Hepatocyte (in vitro differentiated cells): ENCODE results near the gene GRID2IP.
"Not testable (repeated sequence)": the region's sequence is repeated elsewhere in the genome, so short reads cannot be mapped to it uniquely, and the experiment has no call there.

Source experiments
- CTCF ChIP-seq: fragments of 200-600 bp; sonication (generic); IDR thresholded peaks from 2 replicates; pipeline ENCODE4 v1.5.1; 2016; ENCODE audit warnings: antibody characterized with exemption, mild to moderate bottlenecking; ENCODE audit not compliant: poor library complexity
- EZH2phosphoT487 ChIP-seq: fragments of 200-600 bp; sonication (generic); IDR thresholded peaks from one replicate; pipeline ENCODE4 v1.6.1; 2018; ENCODE audit warnings: antibody characterized with exemption, mild to moderate bottlenecking, low read depth, moderate library complexity; ENCODE audit not compliant: unreplicated experiment, severe bottlenecking

GRCh38 chr7:6585746-6586432 lies 34.6 kb upstream of the GRID2IP start:
- TF ChIP-seq CTCF, EZH2phosphoT487: not testable (repeated sequence)
